GM21528 (cell line): ENCODE measurements around the gene INSR.
"Not testable (repeated sequence)": the region's sequence is repeated elsewhere in the genome, so short reads cannot be mapped to it uniquely, and the experiment has no call there.

Experiments
- ATAC-seq: cut with Tn5 transposase; IDR thresholded peaks from one replicate; pipeline ENCODE4 v1.9.1; 2021; ENCODE audit warnings: mild to moderate bottlenecking, moderate library complexity; ENCODE audit not compliant: unreplicated experiment, low FRiP score

The INSR gene

DNA sequence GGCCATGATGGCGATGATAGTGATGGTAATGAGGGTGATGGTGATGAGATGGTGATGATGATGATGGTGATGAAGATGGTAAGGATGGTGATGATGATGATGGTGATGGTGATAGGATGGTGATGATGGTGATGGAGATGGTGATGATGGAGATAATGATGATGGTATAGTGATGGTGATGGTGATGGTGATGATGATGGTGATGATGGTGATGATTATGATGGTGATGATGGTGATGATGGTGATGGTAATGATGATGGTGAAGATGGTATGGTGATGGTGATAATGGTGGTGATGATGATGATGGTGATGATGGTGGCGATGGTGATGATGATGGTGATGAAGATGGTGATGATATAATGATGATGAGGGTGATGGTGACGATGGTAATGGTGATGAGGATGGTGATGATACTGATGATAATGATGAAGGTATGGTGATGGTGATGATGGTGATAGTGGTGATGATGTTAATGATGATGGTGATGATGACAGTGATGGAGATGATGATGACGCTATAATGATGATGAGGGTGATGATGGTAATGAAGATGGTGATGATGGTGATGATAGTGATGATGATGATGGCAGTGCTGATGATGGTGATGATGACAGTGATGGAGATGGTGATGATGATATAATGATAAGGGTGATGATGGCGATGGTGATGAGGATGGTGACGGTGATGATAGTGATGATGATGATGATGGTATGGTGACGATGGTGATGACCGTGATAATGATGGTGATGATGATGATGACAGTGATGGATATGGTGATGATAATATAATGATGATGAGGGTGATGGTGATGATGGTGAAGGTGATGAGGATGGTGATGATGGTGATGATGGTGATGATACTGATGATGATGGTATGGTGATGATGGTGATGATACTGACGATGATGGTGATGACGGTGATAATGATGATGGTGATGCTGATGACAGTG lies 187.2 kb downstream of the INSR start:
- ATAC-seq, result no peak

DNA sequence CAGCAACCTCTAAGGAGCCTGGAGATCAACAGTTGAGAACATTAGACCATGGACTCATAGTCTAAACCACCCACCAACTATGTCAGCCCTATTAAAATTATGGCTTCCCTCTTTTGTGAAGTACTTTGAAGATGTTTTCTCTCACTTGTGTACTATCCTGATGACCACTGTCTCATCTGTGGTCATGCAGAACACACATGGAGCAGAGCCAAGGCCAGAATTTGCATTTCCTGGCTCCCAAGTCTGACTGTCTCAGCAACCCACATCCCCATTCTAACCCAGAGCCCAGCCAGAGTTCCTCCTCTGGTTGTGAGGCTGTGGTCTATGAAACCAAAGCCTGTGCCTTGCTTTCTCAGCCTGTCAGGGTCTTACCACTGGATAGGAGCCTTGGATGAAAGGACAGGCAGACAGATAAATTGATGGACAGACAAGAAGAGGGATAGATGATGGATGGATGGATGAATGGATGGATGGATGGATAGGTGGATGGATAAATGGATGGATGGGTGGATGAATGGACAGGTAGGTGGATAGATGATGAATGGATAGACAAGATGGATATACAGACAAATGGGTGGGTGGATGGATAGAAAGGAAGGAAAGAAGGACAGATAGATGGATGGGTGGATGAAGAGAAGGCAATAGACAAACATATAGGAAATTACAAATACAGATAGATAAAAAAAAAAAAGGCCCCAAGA lies 189.3 kb downstream of the INSR start:
- ATAC-seq, result no peak

DNA sequence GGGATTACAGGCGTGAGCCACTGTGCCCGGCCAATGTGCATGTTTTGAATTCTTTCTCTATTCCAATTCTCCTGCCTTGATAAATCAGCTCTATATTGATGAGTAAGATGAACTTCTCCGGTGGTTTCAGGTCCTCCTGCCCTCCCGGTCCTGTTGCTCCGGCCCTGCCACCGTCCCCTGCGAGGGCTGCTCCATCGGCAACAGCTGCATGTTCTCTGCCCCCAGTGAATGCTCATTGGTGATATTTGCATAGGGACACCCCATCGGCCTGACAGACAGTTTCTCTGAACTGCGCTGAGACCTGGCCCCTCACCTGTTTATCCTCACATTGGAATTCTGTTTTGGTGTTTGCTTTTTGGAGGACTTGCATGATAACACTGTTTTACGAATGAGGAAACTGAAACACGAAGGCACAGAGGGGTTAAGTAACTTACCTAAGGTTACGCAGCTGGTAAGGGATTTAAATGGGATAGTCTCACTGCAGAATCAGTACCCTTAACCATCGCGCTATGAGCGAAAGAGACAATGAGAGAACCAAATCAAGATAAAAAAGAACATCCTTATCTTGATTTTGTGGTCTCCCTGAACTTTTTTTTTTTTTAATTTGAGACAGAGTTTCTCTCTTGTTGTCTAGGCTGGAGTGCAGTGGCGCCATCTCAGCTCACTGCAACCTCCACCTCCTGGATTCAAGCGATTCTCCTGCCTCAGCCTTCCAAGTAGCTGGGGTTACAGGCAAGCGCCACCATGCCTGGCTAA lies 192.5 kb downstream of the INSR start:
- ATAC-seq, result no peak

DNA sequence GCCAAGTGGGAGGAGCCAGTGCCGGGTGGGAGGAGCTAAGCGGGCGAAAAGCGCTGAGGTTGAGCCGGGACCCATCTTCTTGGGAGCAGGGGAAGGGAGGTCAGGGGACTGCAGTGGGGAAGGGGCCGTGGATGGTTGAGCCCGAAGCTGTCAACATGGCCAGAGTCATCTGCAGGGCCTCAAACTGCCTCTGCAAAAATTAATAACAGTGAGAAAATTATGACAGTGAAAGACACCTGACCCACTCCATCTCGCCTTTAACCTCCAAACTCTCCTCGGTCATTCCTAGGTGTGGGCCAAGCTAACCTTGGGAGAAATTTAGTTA lies 194.7 kb downstream of the INSR start:
- no peak for ATAC-seq

DNA sequence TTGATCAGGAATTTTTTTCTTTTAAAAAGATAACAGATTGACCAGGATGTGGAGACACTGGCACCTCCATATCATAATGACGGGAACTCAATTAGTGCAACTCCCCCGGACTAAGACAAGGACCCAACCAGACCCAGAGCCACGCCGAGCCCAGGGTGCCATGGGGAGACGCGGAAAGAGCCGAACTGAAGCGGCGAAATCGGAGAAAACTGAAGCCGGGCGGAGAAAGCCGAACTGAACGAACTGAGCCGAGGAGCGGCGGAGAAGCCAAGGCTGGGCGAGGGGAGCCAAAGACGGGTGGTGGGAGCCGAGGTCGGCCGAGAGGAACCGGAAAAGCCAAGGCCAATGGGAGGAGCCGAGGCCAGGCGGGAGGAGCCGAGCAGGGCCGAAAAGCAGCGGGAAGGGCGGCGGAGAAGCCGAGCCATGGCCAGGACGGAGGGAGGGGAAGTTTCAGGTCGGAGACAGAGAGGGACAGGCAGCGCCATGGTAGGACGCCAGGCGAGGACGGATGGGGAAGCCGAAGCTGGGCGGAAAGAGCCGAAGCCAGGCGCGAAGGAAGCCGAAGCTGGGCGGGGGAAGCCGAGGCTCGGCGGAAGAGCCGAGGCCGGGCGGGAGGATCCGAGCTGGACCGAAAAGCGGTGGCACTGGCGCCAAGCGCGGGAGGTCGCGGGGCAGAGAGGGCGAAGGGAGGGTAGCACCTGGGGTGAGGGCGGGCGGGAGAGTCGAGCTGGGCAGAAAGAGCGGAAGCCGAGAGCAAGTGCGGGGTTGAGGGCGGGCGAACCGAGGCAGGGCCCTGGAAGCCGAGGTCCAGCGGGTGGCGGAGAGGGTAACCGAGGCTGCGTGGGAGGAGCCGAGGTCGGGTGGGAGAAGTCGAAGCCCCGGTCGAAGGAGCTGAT lies 195.3 kb downstream of the INSR start:
- peak; percentile 83 for ATAC-seq

DNA sequence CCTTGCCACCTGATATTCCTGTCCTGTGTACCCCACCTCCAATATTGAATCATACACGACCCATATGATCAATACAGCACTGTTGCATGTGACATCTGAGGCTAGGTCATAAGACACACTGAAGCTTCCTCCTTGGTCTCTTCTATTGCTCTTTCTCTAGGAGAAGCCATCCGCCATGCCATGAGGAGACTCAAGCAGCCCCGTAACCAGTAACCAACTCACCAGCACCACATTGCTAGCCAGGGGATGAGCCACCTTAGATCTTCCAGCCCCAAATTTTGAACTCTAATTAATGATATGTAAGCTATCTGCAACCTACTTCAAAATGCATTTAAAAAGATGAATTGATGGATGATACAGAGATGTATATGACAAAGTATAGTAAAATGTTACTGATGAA lies 196.1 kb downstream of the INSR start:
- ATAC-seq, result no peak

DNA sequence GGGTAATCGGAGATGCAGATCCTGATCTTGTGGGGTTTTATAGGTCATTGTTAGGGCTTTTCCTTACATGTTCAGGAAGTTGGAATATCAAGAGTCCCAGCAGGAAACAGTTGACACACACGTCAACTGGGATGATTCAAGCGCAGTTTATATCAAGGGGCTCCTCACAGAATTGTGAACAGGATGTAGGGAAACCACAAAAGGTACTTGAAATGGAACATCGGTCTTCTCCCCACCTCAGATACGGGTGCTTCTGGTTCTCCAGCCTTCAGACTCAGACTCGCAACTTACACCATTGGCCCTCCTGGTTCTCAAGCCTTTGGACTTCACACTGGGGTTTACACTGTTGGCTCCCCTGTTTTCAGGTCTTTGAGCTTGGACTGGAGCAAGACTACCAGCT lies 205.2 kb downstream of the INSR start:
- ATAC-seq, result no peak

DNA sequence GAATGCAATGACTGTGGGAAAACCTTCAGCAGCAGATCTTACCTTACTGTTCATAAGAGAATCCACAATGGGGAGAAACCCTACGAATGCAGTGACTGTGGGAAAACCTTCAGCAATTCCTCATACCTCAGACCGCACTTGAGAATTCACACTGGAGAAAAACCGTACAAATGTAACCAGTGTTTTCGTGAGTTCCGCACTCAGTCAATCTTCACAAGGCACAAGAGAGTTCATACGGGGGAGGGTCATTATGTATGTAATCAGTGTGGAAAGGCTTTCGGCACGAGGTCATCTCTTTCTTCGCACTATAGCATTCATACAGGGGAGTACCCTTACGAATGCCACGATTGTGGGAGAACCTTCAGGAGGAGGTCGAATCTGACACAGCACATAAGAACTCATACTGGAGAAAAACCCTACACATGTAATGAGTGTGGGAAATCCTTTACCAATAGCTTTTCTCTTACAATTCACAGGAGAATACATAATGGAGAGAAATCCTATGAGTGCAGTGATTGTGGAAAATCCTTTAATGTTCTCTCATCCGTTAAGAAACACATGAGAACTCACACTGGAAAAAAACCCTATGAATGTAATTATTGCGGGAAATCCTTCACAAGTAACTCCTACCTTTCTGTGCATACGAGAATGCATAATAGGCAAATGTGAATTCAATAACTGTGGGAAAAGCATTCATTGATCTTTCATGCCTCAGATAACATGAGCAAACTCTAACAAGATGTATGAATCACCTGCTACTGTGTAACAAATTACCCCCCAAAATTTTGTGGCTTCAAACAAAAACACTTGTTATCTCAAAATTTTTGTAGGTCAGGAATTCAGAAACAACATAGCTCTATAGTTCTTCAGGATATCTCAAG lies 210.9 kb downstream of the INSR start:
- ATAC-seq, result no peak

DNA sequence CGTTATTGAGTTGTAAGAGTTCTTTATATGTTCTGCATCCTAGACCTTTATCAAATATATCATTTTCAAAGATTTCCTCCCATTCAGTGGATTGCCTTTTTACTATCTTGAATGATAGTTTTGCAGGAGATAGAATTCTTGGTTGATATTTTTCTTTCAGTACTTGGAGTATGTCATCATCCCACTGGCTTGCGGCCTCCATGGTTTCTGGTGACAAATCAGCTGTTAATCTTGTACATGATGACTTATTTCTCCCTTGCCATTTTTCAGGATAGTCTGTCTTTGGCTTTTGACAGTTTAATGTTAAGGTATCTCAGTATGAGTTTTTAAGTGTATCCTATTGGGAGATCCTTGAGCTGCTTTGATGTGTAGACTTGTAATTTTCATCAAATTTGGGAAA lies 216.2 kb downstream of the INSR start:
- no peak for ATAC-seq

DNA sequence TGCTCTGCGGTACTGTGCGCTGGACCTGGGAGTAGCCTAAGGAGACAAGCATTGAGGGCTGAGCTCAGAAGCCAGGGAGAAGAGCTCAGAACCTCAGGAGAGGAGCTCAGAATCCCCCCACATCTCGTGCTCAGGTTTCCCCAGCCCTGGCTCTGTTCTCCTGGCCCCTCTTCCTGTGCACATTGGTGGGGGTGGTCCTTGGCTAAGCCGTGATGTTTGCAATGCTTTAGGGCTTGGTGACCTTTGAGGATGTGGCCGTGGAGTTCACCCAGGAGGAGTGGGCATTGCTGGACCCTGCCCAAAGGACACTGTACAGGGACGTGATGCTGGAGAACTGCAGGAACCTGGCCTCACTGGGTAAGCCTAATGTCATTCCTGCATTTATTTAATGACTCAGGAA lies 218.1 kb downstream of the INSR start:
- no peak for ATAC-seq

DNA sequence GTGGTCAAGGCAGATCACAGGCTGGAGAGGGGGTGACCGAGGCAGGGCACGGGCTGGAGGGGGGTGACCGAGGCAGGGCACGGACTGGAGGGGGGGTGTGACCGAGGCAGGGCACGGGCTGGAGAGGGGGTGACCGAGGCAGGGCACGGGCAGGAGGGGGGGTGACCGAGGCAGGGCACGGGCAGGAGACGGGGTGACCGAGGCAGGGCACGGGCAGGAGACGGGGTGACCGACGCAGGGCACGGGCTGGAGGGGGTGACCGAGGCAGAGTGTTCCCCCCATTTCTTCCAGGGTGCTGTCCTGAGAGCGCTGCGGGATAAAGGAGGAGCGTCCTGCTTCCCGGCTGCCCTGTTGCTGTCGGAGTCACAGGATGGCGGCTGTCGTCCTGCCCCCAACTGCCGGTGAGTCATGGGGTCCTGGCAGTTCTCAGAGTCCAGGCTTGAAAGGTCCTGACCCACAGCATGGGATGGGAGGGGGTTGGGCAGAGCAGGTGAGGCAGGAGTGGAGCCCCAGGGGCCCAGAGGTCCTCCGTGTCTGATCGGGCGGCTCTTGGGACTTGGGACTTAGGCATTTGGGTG lies 219.4 kb downstream of the INSR start:
- no peak for ATAC-seq

DNA sequence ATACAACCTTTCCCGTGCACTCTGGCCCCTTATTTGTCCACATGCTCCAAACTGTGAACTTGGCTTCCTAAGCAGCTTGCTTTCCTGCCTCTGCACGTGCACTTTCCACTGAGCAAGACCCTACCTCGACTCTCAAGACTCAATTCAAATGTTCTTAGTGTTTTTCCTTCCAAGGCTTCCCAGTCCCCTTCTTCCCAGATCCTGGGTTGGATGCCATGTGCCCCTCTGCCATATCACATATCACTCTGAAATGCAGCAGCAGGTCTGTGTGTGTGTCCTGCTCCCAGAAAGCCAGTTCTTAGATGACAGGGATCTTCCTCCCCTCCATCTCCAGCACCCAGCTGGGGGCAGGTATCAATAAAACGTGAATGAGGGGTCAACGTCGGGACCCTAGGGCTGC lies 221.7 kb downstream of the INSR start:
- no peak for ATAC-seq

DNA sequence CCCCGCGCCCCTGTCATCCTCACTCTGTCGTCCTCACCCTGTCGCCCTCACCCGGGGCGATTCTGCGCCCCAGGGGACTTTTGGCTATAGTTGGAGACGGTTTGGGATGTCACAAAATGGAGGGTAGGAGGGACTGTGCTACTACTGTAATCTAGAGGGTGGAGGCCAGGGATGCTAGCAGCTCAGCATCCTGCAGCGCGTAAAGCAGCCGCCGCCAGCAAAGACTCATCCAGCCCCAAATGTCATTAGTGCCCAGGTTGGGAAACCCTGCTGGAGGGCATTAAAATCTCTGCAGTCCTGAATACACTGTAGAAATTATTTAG lies 224.3 kb downstream of the INSR start:
- ATAC-seq, result no peak

DNA sequence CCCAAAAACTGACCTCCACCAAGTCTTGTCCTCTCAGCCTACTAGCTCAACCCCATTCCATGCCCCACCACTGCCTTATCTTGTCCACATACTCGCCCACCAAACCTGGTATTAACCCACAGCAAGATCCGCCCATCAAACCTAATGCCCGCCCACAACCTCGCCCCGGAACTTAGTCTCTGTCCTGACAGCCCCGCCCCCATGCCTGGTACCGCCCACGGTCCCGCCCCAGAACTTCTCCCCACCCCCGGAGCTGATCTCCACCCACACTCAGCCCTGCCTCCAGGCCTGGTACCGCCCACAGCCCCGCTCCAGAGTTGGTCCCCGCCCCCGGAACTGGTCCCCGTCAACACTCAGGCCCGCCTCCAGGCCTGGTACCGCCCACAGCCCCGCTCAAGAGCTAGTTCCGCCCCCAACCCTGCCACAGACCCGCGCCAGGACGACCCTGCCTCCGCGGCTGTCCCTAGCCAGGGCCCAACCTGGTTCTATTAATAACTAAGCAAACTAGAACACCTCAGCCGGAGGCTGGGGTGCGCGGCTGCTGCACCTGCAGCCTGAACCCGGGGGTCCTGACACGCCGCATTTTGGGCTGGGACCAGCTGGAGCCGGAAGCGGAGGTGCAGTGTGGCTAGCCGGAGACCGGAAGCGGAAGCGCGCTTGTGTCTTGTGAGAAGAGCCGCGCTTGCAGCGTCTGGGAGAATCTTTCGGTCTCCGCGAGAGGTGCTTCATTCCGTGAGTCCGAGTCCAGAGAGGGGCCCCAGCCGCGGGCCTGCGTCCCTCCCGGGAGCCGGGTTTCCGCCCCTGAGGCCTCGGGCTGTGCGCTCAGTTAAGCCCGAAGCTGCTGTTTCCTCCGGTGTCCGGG lies 224.9 kb downstream of the INSR start, which contains the start of gene ZNF557:
Gene ZNF557 (plus strand): TSS at position 662 of the 862 bp plus-strand sequence. CDS start 5,372 bp downstream, outside the sequence.
- peak; percentile 93 for ATAC-seq

DNA sequence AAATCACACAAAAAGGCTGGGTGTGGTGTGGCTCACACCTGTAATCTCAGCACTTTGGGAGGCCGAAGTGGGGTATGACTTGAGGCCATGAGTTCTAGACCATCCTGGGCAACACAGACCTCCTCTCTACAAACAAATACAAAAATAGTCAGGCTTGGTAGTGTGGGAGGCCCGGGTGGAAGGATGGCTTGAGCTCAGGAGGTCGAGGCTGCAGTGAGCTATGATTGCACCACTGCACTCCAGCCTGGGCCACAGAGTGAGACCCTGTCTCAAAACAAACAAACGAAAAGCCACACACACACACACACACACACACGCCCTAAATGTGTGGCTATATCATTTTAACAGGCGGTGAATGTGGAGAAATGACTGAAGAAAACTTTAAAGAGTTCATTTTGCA lies 225.6 kb downstream of the INSR start:
- ATAC-seq, result no peak

DNA sequence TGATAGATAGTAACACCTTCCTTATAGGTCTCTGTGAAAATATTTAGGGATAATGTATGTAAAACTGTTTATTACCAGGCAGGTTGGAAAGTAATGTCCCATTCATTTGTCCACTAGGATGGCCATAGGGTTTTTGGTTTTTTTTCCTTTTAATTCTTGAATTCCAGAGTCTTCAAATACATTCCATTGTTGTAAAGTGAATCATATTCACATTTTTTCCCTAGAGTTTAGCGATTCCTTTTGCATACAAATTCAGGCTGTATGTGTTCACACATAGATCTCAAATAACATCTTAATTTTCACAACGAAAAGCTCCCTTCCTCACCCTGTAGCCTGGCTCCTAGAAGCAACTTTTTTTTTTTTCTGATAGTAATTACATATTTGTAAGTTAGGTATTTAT lies 226.5 kb downstream of the INSR start:
- ATAC-seq, result no peak

DNA sequence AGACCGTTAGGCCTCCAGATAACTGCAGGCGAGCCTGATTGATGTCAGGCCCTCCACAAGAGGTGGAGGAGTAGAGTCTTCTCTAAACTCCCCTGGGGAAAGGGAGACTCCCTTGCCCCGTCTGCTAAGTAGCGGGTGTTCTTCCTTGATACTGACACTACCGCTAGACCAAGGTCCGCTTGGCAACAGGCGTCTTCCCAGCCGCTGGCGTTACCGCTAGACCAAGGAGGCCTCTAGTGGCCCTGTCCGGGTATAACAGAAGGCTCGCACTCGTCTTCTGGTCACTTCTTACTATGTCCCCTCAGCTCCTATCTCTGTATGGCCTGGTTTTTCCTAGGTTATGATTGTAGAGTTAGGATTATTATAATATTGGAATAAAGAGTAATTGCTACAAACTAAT lies 227.1 kb downstream of the INSR start:
- ATAC-seq, result not testable (repeated sequence)

DNA sequence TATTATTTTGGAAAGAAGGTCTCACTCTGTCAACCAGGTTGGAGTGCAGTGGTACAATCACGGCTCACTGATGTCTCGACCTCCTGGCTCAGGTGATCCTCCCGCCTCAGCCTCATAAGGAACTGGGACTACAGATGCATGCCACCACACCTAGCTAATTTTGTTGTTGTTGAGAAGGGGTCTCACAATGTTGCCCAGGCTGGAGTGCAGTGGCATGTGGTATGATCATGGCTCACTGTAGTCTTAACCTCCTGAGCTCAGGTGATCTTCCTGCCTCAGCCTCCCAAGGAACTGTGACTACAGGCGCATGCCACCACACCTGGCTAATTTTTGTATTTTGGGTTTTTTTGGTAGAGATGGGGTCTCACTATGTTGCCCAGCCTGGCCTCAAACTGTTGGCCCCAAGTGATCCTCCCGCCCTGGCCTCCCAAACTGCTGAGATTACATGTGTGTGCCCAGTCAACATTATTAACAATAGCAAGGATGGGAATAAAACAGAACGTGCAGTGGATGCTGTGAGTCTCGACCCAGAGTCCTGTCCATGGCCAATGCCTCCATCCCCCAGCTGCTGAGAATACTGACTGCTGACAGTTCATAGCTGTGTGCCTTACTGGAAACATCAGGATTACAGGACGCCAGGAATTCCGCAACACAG lies 230.3 kb downstream of the INSR start:
- ATAC-seq, result no peak
